GM23338 (cell line): ENCODE results near the gene LDB3. TPM values are rescaled to one million over a fixed set of nuclear protein-coding genes. Genes with fewer than 3 reads are reported as not detected.

ENCODE experiments used
- ATAC-seq: fragments of 200-7000 bp; cut with Tn5 transposase; 3 replicates; pipeline ENCODE4 v1.9.1; 2020
- DNase-seq: peaks from one replicate; pipeline ENCODE4 v3.0.0-alpha.2; 2015; ENCODE audit warnings: low spot score
- H2AFZ ChIP-seq: fragments of 200-600 bp; sonication (generic); 2 replicates; pipeline ENCODE4 v1.8.0; 2016; ENCODE audit warnings: antibody characterized with exemption, mild to moderate bottlenecking, moderate library complexity
- H3F3A ChIP-seq: fragments of 200-600 bp; sonication (generic); replicated peaks from 2 replicates; pipeline ENCODE4 v1.8.0; 2017; ENCODE audit warnings: antibody characterized with exemption, mixed run types, low read depth
- H3K27ac ChIP-seq: fragments of 200-600 bp; sonication (generic); 2 replicates; pipeline ENCODE4 v1.6.1; 2016; ENCODE audit warnings: low read depth
- H3K27me3 ChIP-seq: fragments of 200-600 bp; sonication (generic); 2 replicates; pipeline ENCODE4 v1.8.0; 2016; ENCODE audit warnings: mild to moderate bottlenecking, mixed run types, moderate library complexity; ENCODE audit not compliant: insufficient read depth
- H3K36me3 ChIP-seq: fragments of 200-600 bp; sonication (generic); 2 replicates; pipeline ENCODE4 v1.8.0; 2016; ENCODE audit warnings: mild to moderate bottlenecking; ENCODE audit not compliant: insufficient read depth
- H3K4me1 ChIP-seq: fragments of 200-600 bp; sonication (generic); 2 replicates; pipeline ENCODE4 v1.8.0; 2016; ENCODE audit warnings: mild to moderate bottlenecking, moderate library complexity; ENCODE audit not compliant: insufficient read depth
- H3K4me2 ChIP-seq: fragments of 200-600 bp; sonication (generic); 2 replicates; pipeline ENCODE4 v1.7.1; 2017; ENCODE audit warnings: mixed run types
- H3K4me3 ChIP-seq: fragments of 200-600 bp; sonication (generic); 2 replicates; pipeline ENCODE4 v1.6.1; 2016; ENCODE audit warnings: mixed run types
- H3K79me2 ChIP-seq: fragments of 200-600 bp; sonication (generic); replicated peaks from 2 replicates; pipeline ENCODE4 v1.8.0; 2017; ENCODE audit warnings: mild to moderate bottlenecking; ENCODE audit not compliant: insufficient read depth
- H3K9me2 ChIP-seq: fragments of 200-600 bp; sonication (generic); 2 replicates; pipeline ENCODE4 v1.8.0; 2017; ENCODE audit not compliant: insufficient read depth
- H4K20me1 ChIP-seq: fragments of 200-600 bp; sonication (generic); replicated peaks from 2 replicates; pipeline ENCODE4 v1.8.0; 2017; ENCODE audit warnings: mild to moderate bottlenecking; ENCODE audit not compliant: insufficient read depth
- H3K27ac Mint-ChIP-seq: 2 replicates; pipeline ENCODE4 v1.8.0; 2020; ENCODE audit warnings: inconsistent platforms, mild to moderate bottlenecking, moderate library complexity, mixed read lengths
- H3K27me3 Mint-ChIP-seq: 3 replicates; pipeline ENCODE4 v1.8.0; 2022; ENCODE audit warnings: low read depth, mild to moderate bottlenecking, moderate library complexity, mixed read lengths, inconsistent platforms; ENCODE audit not compliant: insufficient read depth, poor library complexity
- H3K36me3 Mint-ChIP-seq: 3 replicates; pipeline ENCODE4 v1.8.0; 2021; ENCODE audit warnings: low read depth, mild to moderate bottlenecking, inconsistent platforms, moderate library complexity, mixed read lengths
- H3K4me1 Mint-ChIP-seq: 3 replicates; pipeline ENCODE4 v1.8.0; 2020; ENCODE audit warnings: mild to moderate bottlenecking, inconsistent platforms, mixed read lengths
- H3K4me3 Mint-ChIP-seq: 3 replicates; pipeline ENCODE4 v1.8.0; 2021; ENCODE audit warnings: moderate library complexity, mild to moderate bottlenecking, inconsistent platforms, mixed read lengths
- H3K9me3 Mint-ChIP-seq: 3 replicates; pipeline ENCODE4 v1.8.0; 2020; ENCODE audit warnings: moderate library complexity, mild to moderate bottlenecking, inconsistent platforms, mixed read lengths
- CREB1 ChIP-seq: fragments of 250-450 bp; sonication (Bioruptor Pico); IDR thresholded peaks from 2 replicates; pipeline ENCODE4 v1.5.0; 2020; ENCODE audit warnings: low read depth, mild to moderate bottlenecking, moderate library complexity
- CTCF ChIP-seq, 2 experiments: fragments of 200-600 bp in 1 of 2; sonication (generic) in 1 of 2; conservative IDR thresholded peaks; 2 replicates each; pipeline versions ENCODE4 v1.5.1 to v1.6.1; 2016 to 2017; ENCODE audit warnings: antibody characterized with exemption in 2 of 2, low read depth in 2 of 2, mild to moderate bottlenecking in 2 of 2, moderate library complexity in 1 of 2
- ETS1 ChIP-seq: IDR thresholded peaks from 2 replicates; pipeline ENCODE4 v1.6.1; 2016; ENCODE audit warnings: antibody characterized with exemption
- EZH2 ChIP-seq: fragments of 200-600 bp; sonication (generic); IDR thresholded peaks from one replicate; pipeline ENCODE4 v1.8.0; 2017; ENCODE audit warnings: antibody characterized with exemption, mild to moderate bottlenecking, low read depth; ENCODE audit not compliant: unreplicated experiment
- EZH2phosphoT487 ChIP-seq: fragments of 200-600 bp; sonication (generic); IDR thresholded peaks from one replicate; pipeline ENCODE4 v1.8.1; 2018; ENCODE audit warnings: antibody characterized with exemption; ENCODE audit not compliant: unreplicated experiment
- JUNB ChIP-seq: IDR thresholded peaks from one replicate; pipeline ENCODE4 v1.6.1; 2016; ENCODE audit warnings: antibody characterized with exemption; ENCODE audit not compliant: unreplicated experiment
- NANOG ChIP-seq: IDR thresholded peaks from 2 replicates; pipeline ENCODE4 v1.6.1; 2016; ENCODE audit warnings: antibody characterized with exemption, borderline replicate concordance
- POLR2AphosphoS5 ChIP-seq: IDR thresholded peaks from 2 replicates; pipeline ENCODE4 v1.6.1; 2016; ENCODE audit warnings: antibody characterized with exemption, low read depth
- REST ChIP-seq: IDR thresholded peaks from one replicate; pipeline ENCODE4 v1.6.1; 2018; ENCODE audit warnings: antibody characterized with exemption; ENCODE audit not compliant: unreplicated experiment
- STAT1 ChIP-seq: IDR thresholded peaks from one replicate; pipeline ENCODE4 v1.6.1; 2016; ENCODE audit warnings: antibody characterized with exemption; ENCODE audit not compliant: unreplicated experiment
- ZNF114 ChIP-seq: fragments of 250-450 bp; sonication (Bioruptor Pico); IDR thresholded peaks from 2 replicates; pipeline ENCODE4 v1.5.0; 2020; ENCODE audit warnings: mild to moderate bottlenecking, moderate library complexity
- ZNF331 ChIP-seq: fragments of 250-450 bp; sonication (Bioruptor Pico); IDR thresholded peaks from 2 replicates; pipeline ENCODE4 v1.5.0; 2020; ENCODE audit warnings: low read depth, mild to moderate bottlenecking, moderate library complexity
- ZNF462 ChIP-seq: fragments of 250-450 bp; sonication (Bioruptor Pico); IDR thresholded peaks from 2 replicates; pipeline ENCODE4 v1.5.0; 2020; ENCODE audit warnings: mild to moderate bottlenecking, moderate library complexity
- polyA plus RNA-seq: library from polyadenylated mRNA; unstranded; fragments of >200 nt; fragmentation: Nextera tagmentation; extraction: Ambion mirVana; gene quantifications from 2 replicates; pipeline ENCODE4 v1.2.1, GENCODE V29; 2016
- total RNA-seq: library from RNA; depleted of rRNA; stranded (reverse); fragments of >200 nt; shearing (Covaris generic); gene quantifications from 2 replicates; pipeline ENCODE4 v1.2.3, GENCODE V29; 2014

LDB3 gene
- total and polyA plus RNA-seq, 2 experiments from 2014 or later: 0.14 to 0.16 TPM

- Histone ChIP-seq H3K27ac (peak overlapping the region; percentile 57; the same call in 1 of the 2 replicates), H3K4me1 (peaks cover 34% of the 10 kb centered on the region), H3K4me2 (peak overlapping the region; percentile 62; the same call in 1 of the 2 replicates), H3K79me2 (peaks cover 34% of the 10 kb centered on the region), H3K4me3 (no peak overlapping the region), H2AFZ (no peak overlapping the region), H3K36me3 (no peaks in the 10 kb centered on the region), H3K9me2 (no peaks in the 10 kb centered on the region), H3K27me3 (no peaks in the 10 kb centered on the region), H4K20me1 (0 out of 2 replicates have a peak, but pooled peaks cover 5% of the 10 kb centered on the region), H3F3A (peaks cover 11% of the 10 kb centered on the region)
- DNase-seq: no peak
- Mint-ChIP-seq H3K4me1 (peaks cover 25% of the 10 kb centered on the region), H3K9me3 (no peaks in the 10 kb centered on the region), H3K27ac (no peak overlapping the region), H3K27me3 (peaks cover 5% of the 10 kb centered on the region), H3K36me3 (peaks cover 3% of the 10 kb centered on the region; the same call in 1 of the 3 replicates), H3K4me3 (no peak overlapping the region; the same call in 2 of the 3 replicates)
- TF ChIP-seq EZH2: no peak
- no peak for TF ChIP-seq CREB1 (CRISPR knock-in tag)
- no peak for TF ChIP-seq EZH2phosphoT487
- no peak for TF ChIP-seq ZNF462 (CRISPR knock-in tag)
- TF ChIP-seq ZNF114 (CRISPR knock-in tag): no peak
- TF ChIP-seq JUNB: no peak
- TF ChIP-seq REST: no peak
- TF ChIP-seq ETS1: no peak
- TF ChIP-seq CTCF (conservative IDR thresholded peaks at IDR 0.05; ENCODE audit: low read depth in 2 of 2): no peak
- no peak for TF ChIP-seq STAT1
- TF ChIP-seq NANOG: no peak
- no peak for TF ChIP-seq ZNF331 (CRISPR knock-in tag)
- no peak for TF ChIP-seq POLR2AphosphoS5
- no peak; the same call in 2 of the 3 replicates for ATAC-seq
These were observed 84.0 kb downstream of the LDB3 start for GRCh38 chr10:86752311-86752710.
